ENCODE data around the gene PCDHA11.
"Not testable (repeated sequence)": the region's sequence is repeated elsewhere in the genome, so short reads cannot be mapped to it uniquely, and the experiment has no call there.

DNA sequence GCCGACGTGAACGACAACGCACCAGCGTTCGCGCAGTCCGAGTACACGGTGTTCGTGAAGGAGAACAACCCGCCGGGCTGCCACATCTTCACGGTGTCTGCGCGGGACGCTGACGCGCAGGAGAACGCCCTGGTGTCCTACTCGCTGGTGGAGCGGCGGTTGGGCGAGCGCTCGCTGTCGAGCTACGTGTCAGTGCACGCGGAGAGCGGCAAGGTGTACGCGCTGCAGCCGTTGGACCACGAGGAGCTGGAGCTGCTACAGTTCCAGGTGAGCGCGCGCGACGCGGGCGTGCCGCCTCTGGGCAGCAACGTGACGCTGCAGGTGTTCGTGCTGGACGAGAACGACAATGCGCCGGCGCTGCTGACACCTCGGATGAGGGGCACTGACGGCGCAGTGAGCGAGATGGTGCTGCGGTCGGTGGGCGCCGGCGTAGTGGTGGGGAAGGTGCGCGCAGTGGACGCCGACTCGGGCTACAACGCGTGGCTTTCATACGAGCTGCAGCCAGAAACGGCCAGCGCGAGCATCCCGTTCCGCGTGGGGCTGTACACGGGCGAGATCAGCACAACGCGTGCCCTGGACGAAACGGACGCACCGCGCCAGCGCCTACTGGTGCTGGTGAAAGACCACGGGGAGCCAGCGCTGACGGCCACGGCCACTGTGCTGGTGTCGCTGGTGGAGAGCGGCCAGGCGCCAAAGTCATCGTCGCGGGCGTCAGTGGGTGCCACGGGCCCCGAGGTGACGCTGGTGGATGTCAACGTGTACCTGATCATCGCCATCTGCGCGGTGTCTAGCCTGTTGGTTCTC, 18.7 kb upstream of the PCDHA11 start:
- TF ChIP-seq, protein P1, sequence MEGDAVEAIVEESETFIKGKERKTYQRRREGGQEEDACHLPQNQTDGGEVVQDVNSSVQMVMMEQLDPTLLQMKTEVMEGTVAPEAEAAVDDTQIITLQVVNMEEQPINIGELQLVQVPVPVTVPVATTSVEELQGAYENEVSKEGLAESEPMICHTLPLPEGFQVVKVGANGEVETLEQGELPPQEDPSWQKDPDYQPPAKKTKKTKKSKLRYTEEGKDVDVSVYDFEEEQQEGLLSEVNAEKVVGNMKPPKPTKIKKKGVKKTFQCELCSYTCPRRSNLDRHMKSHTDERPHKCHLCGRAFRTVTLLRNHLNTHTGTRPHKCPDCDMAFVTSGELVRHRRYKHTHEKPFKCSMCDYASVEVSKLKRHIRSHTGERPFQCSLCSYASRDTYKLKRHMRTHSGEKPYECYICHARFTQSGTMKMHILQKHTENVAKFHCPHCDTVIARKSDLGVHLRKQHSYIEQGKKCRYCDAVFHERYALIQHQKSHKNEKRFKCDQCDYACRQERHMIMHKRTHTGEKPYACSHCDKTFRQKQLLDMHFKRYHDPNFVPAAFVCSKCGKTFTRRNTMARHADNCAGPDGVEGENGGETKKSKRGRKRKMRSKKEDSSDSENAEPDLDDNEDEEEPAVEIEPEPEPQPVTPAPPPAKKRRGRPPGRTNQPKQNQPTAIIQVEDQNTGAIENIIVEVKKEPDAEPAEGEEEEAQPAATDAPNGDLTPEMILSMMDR (IDR thresholded peaks at IDR 0.05): not testable (repeated sequence)
- TF ChIP-seq POLR2A (IDR thresholded peaks at IDR 0.05): not testable (repeated sequence)

All from esophagus squamous epithelium (tissue), 4 donors.